BJ (cell line): ENCODE data around the gene UBE2L5. TPM values are rescaled to one million over a fixed set of nuclear protein-coding genes. Genes with fewer than 3 reads are reported as not detected.

Experiments used
- CTCF ChIA-PET: fragments of 350-600 bp; formaldehyde crosslinking; extraction: SDS; loops from one replicate; lab custom pipeline; 2021; ENCODE audit warnings: antibody characterized with exemption, inconsistent platforms; lab: Yijun Ruan, JAX
- POLR2A ChIA-PET: fragments of 300-600 bp; sonication (Branson Sonifier 250); formaldehyde crosslinking; extraction: SDS; loops from one replicate; lab custom pipeline; 2021; ENCODE audit warnings: antibody characterized with exemption; lab: Charles Lee
- DNase-seq: peaks from one replicate; pipeline ENCODE4 v3.0.0-alpha.2; 2011; ENCODE audit warnings: low read depth
- H3K27me3 ChIP-seq: 2 replicates; pipeline ENCODE4 v1.6.0; 2011; ENCODE audit warnings: low read length; ENCODE audit not compliant: control insufficient read depth, insufficient read depth
- H3K36me3 ChIP-seq: 2 replicates; pipeline ENCODE4 v1.5.1; 2011; ENCODE audit warnings: low read length; ENCODE audit not compliant: control insufficient read depth, insufficient read depth
- H3K4me3 ChIP-seq: 2 replicates; pipeline ENCODE4 v1.5.1; 2011; ENCODE audit warnings: low read depth, mild to moderate bottlenecking, control low read depth, low read length
- CTCF ChIP-seq: IDR thresholded peaks from 2 replicates; pipeline ENCODE4 v1.5.1; 2011; ENCODE audit warnings: low read depth, mild to moderate bottlenecking, control low read depth, inconsistent platforms, low read length, moderate library complexity; ENCODE audit not compliant: insufficient read depth
- polyA minus RNA-seq: library from RNA; depleted of rRNA, polyadenylated mRNA; stranded (reverse); fragments of >200 nt; gene quantifications from 2 replicates; pipeline ENCODE4 v1.2.3, GENCODE V29; 2011; rRNA and poly(A)+ RNA removed
- polyA plus RNA-seq: library from polyadenylated mRNA; depleted of rRNA; stranded (reverse); fragments of >200 nt; gene quantifications from 2 replicates; pipeline ENCODE4 v1.2.3, GENCODE V29; 2011; rRNA removed

UBE2L5 gene
- polyA plus RNA-seq = 0.31 TPM in 1 of 2 replicates, not detected in the other
- polyA minus RNA-seq = not detected in 2 replicates

- Histone ChIP-seq H3K27me3 (no peaks in the 10 kb centered on the region), H3K4me3 (peak within 1 kb of the TSS; percentile 36), H3K36me3 (no peaks in the 10 kb centered on the region)
- POLR2A ChIA-PET = interaction anchor here (0.6 to 0.9 kb wide), 2 partner anchors 84 to 249 kb away, joined by 3 to 5 read pairs; no protein-coding TSS in a partner anchor
- CTCF ChIA-PET = no interaction called here
- no peak for TF ChIP-seq CTCF
- DNase-seq = no peak
These were observed at the start of gene UBE2L5 for GRCh38 chr13:30422054-30422839. TSS of gene UBE2L5 (plus strand) at chr13:30422493. CDS start at chr13:30427991, 5,498 bp downstream.

GRCh38 chr13:30373727-30374126 lies 48.6 kb upstream of the UBE2L5 start:
- H3K36me3 ChIP-seq = no peaks in the 10 kb centered on the region

GRCh38 chr13:30375265-30375835 lies 46.9 kb upstream of the UBE2L5 start:
- ChIA-PET CTCF (interaction anchor here (2.1 kb wide), 1 partner anchor 13 kb away, joined by 6 read pairs; no protein-coding TSS in a partner anchor), POLR2A (no interaction called here)
- H3K4me3 ChIP-seq = no peak overlapping the region
- DNase-seq = no peak
- H3K36me3 ChIP-seq = no peaks in the 10 kb centered on the region
- no peak for TF ChIP-seq CTCF
- H3K27me3 ChIP-seq = no peaks in the 10 kb centered on the region

More at GRCh38 chr13:30373727-30374126, 48.6 kb upstream of the UBE2L5 start:
- DNase-seq = no peak
- ChIA-PET POLR2A (no interaction called here), CTCF (interaction anchor here (2.1 kb wide), 1 partner anchor 14 kb away, joined by 6 read pairs; no protein-coding TSS in a partner anchor)
- no peak for TF ChIP-seq CTCF
- no peaks in the 10 kb centered on the region for H3K27me3 ChIP-seq
- no peak overlapping the region for H3K4me3 ChIP-seq

GRCh38 chr13:30376426-30377311 lies 45.6 kb upstream of the UBE2L5 start:
- TF ChIP-seq CTCF = no peak
- ChIA-PET CTCF (interaction anchor here (1.2 kb wide), 1 partner anchor 9 kb away, joined by 6 read pairs; no protein-coding TSS in a partner anchor), POLR2A (no interaction called here)
- no peaks in the 10 kb centered on the region for H3K27me3 ChIP-seq
- no peak for DNase-seq
- H3K36me3 ChIP-seq = no peaks in the 10 kb centered on the region
- no peak overlapping the region for H3K4me3 ChIP-seq
